K562 (cell line): ENCODE data around the gene ST6GAL1. TPM values are rescaled to one million over a fixed set of nuclear protein-coding genes. Genes with fewer than 3 reads are reported as not detected.
A peak's percentile ranks its signal among the peaks of the same experiment; 100 is the strongest.

Source experiments
- ATAC-seq: fragments of 200-7000 bp; cut with Tn5 transposase; 3 replicates; pipeline ENCODE4 v1.9.1; 2020; ENCODE audit warnings: moderate library complexity
- BruUV-seq: library from RNA; stranded (reverse); fragments of 400-500 nt; replicated peaks from 2 replicates; lab custom pipeline; 2021; lab: Mats Ljungman, UMichigan
- CTCF ChIA-PET: fragments of 300-600 bp; formaldehyde crosslinking; extraction: SDS; loops from one replicate; lab custom pipeline; 2021; ENCODE audit warnings: low intra/inter-chr PET ratio; lab: Yijun Ruan, JAX
- POLR2A ChIA-PET: fragments of 300-600, 350-650 bp; sonication (Branson Sonifier 250); formaldehyde crosslinking; extraction: SDS; loops from one replicate; lab custom pipeline; 2021; ENCODE audit warnings: antibody characterized with exemption, inconsistent platforms; lab: Yijun Ruan, JAX
- DNase-seq, 4 experiments: peaks; one replicate each; pipeline versions ENCODE4 v3.0.0 to v3.0.0-alpha.2; 2011 to 2018; ENCODE audit warnings: low spot score in 3 of 4, mixed read lengths in 3 of 4; ENCODE audit errors: extremely low read depth in 1 of 4
- FAIRE-seq: peaks from 2 replicates; lab custom pipeline; 2011; peaks lifted over from hg19 to GRCh38; lab: Jason Lieb, UNC
- H2AFZ ChIP-seq: 2 replicates; pipeline ENCODE4 v1.6.0; 2011; ENCODE audit warnings: low read depth, low read length, control low read depth, inconsistent platforms
- H3K27ac ChIP-seq: fragments of 200-600 bp; 3 replicates; pipeline ENCODE4 v1.8.0; 2011; ENCODE audit warnings: low read depth, mild to moderate bottlenecking, control low read depth, inconsistent platforms, low read length, moderate library complexity, mixed read lengths; ENCODE audit errors: extremely low read depth
- H3K27me3 ChIP-seq, 2 experiments: fragments of 300-600 bp in 1 of 2; 2 replicates in 1 of 2; 3 replicates in 1 of 2; pipeline versions ENCODE4 v1.6.0 to v1.8.0; 2011; ENCODE audit warnings: inconsistent platforms in 2 of 2, low read length in 2 of 2, mild to moderate bottlenecking in 1 of 2, mixed read lengths in 1 of 2, moderate library complexity in 1 of 2; ENCODE audit not compliant: control insufficient read depth in 2 of 2, insufficient read depth in 2 of 2
- H3K36me3 ChIP-seq: fragments of 300-600 bp; 3 replicates; pipeline ENCODE4 v1.8.0; 2011; ENCODE audit warnings: mild to moderate bottlenecking, low read length, inconsistent platforms; ENCODE audit not compliant: control insufficient read depth, insufficient read depth
- H3K4me1 ChIP-seq, 2 experiments: fragments of 200-600 bp in 1 of 2; replicated peaks in 1 of 2; 2 replicates in 1 of 2; 3 replicates in 1 of 2; pipeline versions ENCODE4 v1.5.1 to v1.8.0; 2011; ENCODE audit warnings: inconsistent platforms in 2 of 2, low read length in 2 of 2, mild to moderate bottlenecking in 1 of 2, mixed read lengths in 1 of 2, moderate library complexity in 1 of 2; ENCODE audit not compliant: control insufficient read depth in 2 of 2, insufficient read depth in 2 of 2
- H3K4me2 ChIP-seq: 2 replicates; pipeline ENCODE4 v1.6.1; 2011; ENCODE audit warnings: low read length, control low read depth, inconsistent platforms, mixed read lengths; ENCODE audit not compliant: insufficient read depth
- H3K4me3 ChIP-seq: fragments of 200-600 bp; sonication (generic), shearing (Covaris generic); 2 replicates; pipeline ENCODE4 v1.5.1; 2016; ENCODE audit warnings: control low read depth, inconsistent platforms
- H3K79me2 ChIP-seq: fragments of 200-600 bp; 3 replicates; pipeline ENCODE4 v1.8.0; 2011; ENCODE audit warnings: low read length, inconsistent platforms; ENCODE audit not compliant: control insufficient read depth, insufficient read depth
- H3K9ac ChIP-seq, 2 experiments: 2 replicates each; pipeline versions ENCODE4 v1.6.0 to v1.6.1; 2011; ENCODE audit warnings: low read depth in 2 of 2, low read length in 2 of 2, control low read depth in 1 of 2, inconsistent platforms in 1 of 2, mild to moderate bottlenecking in 1 of 2, mixed read lengths in 1 of 2; ENCODE audit not compliant: insufficient read depth in 1 of 2
- H3K9me1 ChIP-seq: one replicate; pipeline ENCODE4 v1.6.0; 2011; ENCODE audit warnings: inconsistent platforms, mild to moderate bottlenecking, low read length, moderate library complexity; ENCODE audit not compliant: control insufficient read depth, insufficient read depth
- H3K9me3 ChIP-seq: replicated peaks from 2 replicates; pipeline ENCODE4 v1.5.1; 2011; ENCODE audit warnings: low read depth, low read length, inconsistent platforms; ENCODE audit not compliant: control insufficient read depth, insufficient read depth
- H4K20me1 ChIP-seq: replicated peaks from 2 replicates; pipeline ENCODE4 v1.6.1; 2011; ENCODE audit warnings: low read length, inconsistent platforms, mixed read lengths; ENCODE audit not compliant: control insufficient read depth, insufficient read depth
- CHD1 ChIP-seq: fragments of 200-600 bp; sonication (generic); IDR thresholded peaks from one replicate; pipeline ENCODE4 v1.6.1; 2012; ENCODE audit warnings: mild to moderate bottlenecking, moderate library complexity, low read length, inconsistent platforms
- FOXK1 ChIP-seq: sonication (generic); formaldehyde crosslinking; IDR thresholded peaks from 2 replicates; pipeline ENCODE4 v1.8.0; 2022; ENCODE audit warnings: missing genetic modification reagents, mild to moderate bottlenecking, borderline replicate concordance
- PRDM10 ChIP-seq: fragments of 450-650 bp; IDR thresholded peaks from 2 replicates; pipeline ENCODE4 v1.6.1; 2018; ENCODE audit not compliant: partially characterized antibody
- RFX5 ChIP-seq: IDR thresholded peaks from 2 replicates; pipeline ENCODE4 v1.6.1; 2011; ENCODE audit warnings: low read depth, mild to moderate bottlenecking, improper control_type of control experiment, low read length
- ZBTB2 ChIP-seq: fragments of 450-650 bp; IDR thresholded peaks from 2 replicates; pipeline ENCODE4 v1.6.1; 2016; ENCODE audit warnings: antibody characterized with exemption
- ZFP36 ChIP-seq: fragments of 150-350 bp; IDR thresholded peaks from 2 replicates; pipeline ENCODE4 v1.6.1; 2018; ENCODE audit warnings: low read length, low read depth; ENCODE audit not compliant: partially characterized antibody
- ZNF512 ChIP-seq: IDR thresholded peaks from 2 replicates; pipeline ENCODE4 v1.6.1; 2016; ENCODE audit warnings: missing genetic modification characterization, missing compliant biosample characterization
- WGBS: fragments of 100-300 bp; shearing (Covaris generic); methylation state at CpG from one replicate; pipeline ENCODE4 v1.1.6; 2016; ENCODE audit warnings: low coverage, mixed read lengths; ENCODE audit not compliant: insufficient coverage; ENCODE audit errors: missing lambda C conversion rate; 5-methylcytosine and 5-hydroxymethylcytosine counted together
- in situ Hi-C: fragments of 300-500 bp; cut with MboI; formaldehyde crosslinking; loops from 4 replicates; pipeline ENCODE4 v1.15.0; 2018; ENCODE audit warnings: inconsistent platforms, mixed read lengths
- intact Hi-C: fragments of 100-400 bp; cut with micrococcal nuclease; formaldehyde crosslinking; loops from 2 replicates; pipeline ENCODE4 v1.14.2; 2022
- polyA plus RNA-seq, 8 experiments: library from polyadenylated mRNA; depleted of rRNA in 4 of 8; stranded (reverse) in 5 of 8; unstranded in 3 of 8; fragments of >200 nt; fragmentation: Nextera tagmentation in 2 of 8; fragmentation: Illumina TruSeq in 1 of 8; extraction: Ambion mirVana in 2 of 8; extraction: Trizol in 1 of 8; gene quantifications; 2 replicates each; pipeline versions ENCODE4 v1.2.1 to v1.2.3, GENCODE V29; 2011 to 2014; ENCODE audit warnings: inconsistent platforms in 1 of 8, missing spikeins in 1 of 8
- total RNA-seq, 7 experiments: library from RNA; depleted of rRNA in 6 of 7; stranded (reverse); fragments of >200 nt in 6 of 7; fragmentation: Illumina TruSeq in 2 of 7; extraction: Trizol in 2 of 7; gene quantifications; 2 replicates each; pipeline versions ENCODE4 v1.2.1 to v1.2.3, GENCODE V29; 2011 to 2021; ENCODE audit warnings: low replicate concordance in 1 of 7
- TF ChIP-seq, protein P1 (sequence below): fragments of 450-650 bp; formaldehyde crosslinking; IDR thresholded peaks from 2 replicates; pipeline ENCODE4 v1.4.0; 2022; ENCODE audit warnings: missing genetic modification characterization
- TF ChIP-seq, protein P2 (sequence below), 2 experiments: IDR thresholded peaks; 2 replicates each; pipeline ENCODE4 v1.6.1; 2011; ENCODE audit warnings: borderline replicate concordance in 1 of 2, control low read depth in 1 of 2, low read depth in 1 of 2, low read length in 1 of 2, mild to moderate bottlenecking in 1 of 2, mixed read lengths in 1 of 2, moderate library complexity in 1 of 2; ENCODE audit not compliant: insufficient read depth in 1 of 2, insufficient read length in 1 of 2, poor library complexity in 1 of 2, severe bottlenecking in 1 of 2; ENCODE audit errors: extremely low read depth in 1 of 2

ST6GAL1 gene
- total and polyA plus RNA-seq, 9 of the 15 experiments (the other 6 are each of a cell fraction or from before 2014, with no cell fraction given) = 31.9 to 145 (median 71.0) TPM

GRCh38 chr3:186896006-186896405 lies 34.3 kb upstream of the ST6GAL1 start (continued):
- TF ChIP-seq, protein P1, sequence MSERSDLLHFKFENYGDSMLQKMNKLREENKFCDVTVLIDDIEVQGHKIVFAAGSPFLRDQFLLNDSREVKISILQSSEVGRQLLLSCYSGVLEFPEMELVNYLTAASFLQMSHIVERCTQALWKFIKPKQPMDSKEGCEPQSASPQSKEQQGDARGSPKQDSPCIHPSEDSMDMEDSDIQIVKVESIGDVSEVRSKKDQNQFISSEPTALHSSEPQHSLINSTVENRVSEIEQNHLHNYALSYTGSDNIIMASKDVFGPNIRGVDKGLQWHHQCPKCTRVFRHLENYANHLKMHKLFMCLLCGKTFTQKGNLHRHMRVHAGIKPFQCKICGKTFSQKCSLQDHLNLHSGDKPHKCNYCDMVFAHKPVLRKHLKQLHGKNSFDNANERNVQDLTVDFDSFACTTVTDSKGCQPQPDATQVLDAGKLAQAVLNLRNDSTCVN (CRISPR knock-in tag) = no peak
- TF ChIP-seq RFX5 = no peak
- TF ChIP-seq CHD1 = no peak
- TF ChIP-seq ZBTB2 = no peak

DNA sequence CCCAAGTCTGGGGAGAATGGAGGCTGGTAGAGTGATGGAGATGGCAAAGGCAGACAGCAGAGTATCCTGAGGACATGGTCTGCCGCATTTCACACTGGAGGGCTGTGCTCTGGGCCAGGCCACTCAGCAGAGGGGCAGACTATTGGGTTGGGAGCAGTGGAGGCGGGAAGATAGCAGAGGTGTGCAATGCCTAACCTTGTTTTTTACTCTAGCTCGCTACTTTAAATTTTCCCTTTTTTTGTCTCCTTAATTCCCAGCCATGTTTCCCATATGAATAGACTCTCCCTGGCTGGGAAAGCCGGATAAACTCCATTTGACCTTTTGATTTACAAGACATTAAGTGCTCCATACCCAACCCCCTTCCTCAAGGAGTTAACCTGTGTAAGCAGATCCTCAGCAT lies 33.5 kb upstream of the ST6GAL1 start:
- TF ChIP-seq FOXK1 (no peak), ZNF512 (tag) (peak; percentile 76), ZFP36 (no peak), PRDM10 (peak; percentile 83)
- TF ChIP-seq, protein P2, sequence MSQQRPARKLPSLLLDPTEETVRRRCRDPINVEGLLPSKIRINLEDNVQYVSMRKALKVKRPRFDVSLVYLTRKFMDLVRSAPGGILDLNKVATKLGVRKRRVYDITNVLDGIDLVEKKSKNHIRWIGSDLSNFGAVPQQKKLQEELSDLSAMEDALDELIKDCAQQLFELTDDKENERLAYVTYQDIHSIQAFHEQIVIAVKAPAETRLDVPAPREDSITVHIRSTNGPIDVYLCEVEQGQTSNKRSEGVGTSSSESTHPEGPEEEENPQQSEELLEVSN (IDR thresholded peaks at IDR 0.05; ENCODE audit: borderline replicate concordance in 1 of 2, extremely low read depth in 1 of 2, insufficient read depth in 1 of 2, insufficient read length in 1 of 2, low read depth in 1 of 2, low read length in 1 of 2, poor library complexity in 1 of 2, severe bottlenecking in 1 of 2) = peak in 1 of 2 experiments; percentile 37
- DNase-seq (no peak), ATAC-seq (peak; percentile 62), FAIRE-seq (no peak)
- Histone ChIP-seq H3K4me2 (no peak overlapping the region), H3K27ac (no peak overlapping the region), H4K20me1 (no peaks in the 10 kb centered on the region), H2AFZ (peak overlapping the region; percentile 50; the same call in 1 of the 2 replicates), H3K4me1 (peaks cover 7% of the 10 kb centered on the region in 2 experiments; a peak in 4 of 5 replicates), H3K4me3 (no peak overlapping the region), H3K79me2 (no peaks in the 10 kb centered on the region), H3K36me3 (no peaks in the 10 kb centered on the region), H3K9ac (no peak overlapping the region), H3K27me3 (no peaks in the 10 kb centered on the region), H3K9me3 (0 out of 2 replicates have a peak, but pooled peaks cover 2% of the 10 kb centered on the region), H3K9me1 (no peaks in the 10 kb centered on the region)
- in situ Hi-C loops (no loop called here), intact Hi-C loops (no loop called here)
- no TSS peak for BruUV-seq
- ChIA-PET CTCF (no interaction called here), POLR2A (interaction anchor here (1.5 kb wide), 1 partner anchor 15 kb away, joined by 3 read pairs; no protein-coding TSS in a partner anchor)
- 45% methylated on average over 4 of the region's 4 CpGs for WGBS
